ENCODE data around the gene ZBED4. TPM values are rescaled to one million over a fixed set of nuclear protein-coding genes. Genes with fewer than 3 reads are reported as not detected.

The ZBED4 gene
- total RNA-seq, 2 donors from 2014 or later: 18.4 to 20.7 TPM

DNA sequence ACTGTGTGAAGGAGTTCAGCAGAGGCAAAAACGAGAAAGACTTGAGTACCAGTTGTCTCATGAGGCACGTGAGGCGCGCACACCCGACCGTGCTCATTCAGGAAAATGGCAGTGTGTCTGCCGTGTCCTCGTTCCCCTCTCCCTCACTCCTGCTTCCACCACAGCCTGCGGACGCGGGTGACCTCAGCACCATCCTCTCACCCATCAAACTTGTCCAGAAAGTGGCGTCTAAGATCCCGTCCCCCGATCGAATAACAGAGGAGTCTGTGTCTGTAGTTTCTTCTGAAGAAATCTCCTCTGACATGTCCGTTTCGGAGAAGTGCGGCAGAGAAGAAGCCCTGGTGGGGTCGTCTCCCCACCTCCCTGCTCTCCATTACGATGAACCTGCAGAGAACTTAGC is 30.4 kb downstream of the ZBED4 start:
- DNase-seq (ENCODE audit: low spot score in 2 of 2) (no peak), ATAC-seq (no peak)
- Mint-ChIP-seq H3K9me3 (no peaks in the 10 kb centered on the region), H3K36me3 (peaks cover 17 to 41% of the 10 kb centered on the region in 2 donors), H3K27ac (peak overlapping the region in 1 of 2 donors; percentile 32)

DNA sequence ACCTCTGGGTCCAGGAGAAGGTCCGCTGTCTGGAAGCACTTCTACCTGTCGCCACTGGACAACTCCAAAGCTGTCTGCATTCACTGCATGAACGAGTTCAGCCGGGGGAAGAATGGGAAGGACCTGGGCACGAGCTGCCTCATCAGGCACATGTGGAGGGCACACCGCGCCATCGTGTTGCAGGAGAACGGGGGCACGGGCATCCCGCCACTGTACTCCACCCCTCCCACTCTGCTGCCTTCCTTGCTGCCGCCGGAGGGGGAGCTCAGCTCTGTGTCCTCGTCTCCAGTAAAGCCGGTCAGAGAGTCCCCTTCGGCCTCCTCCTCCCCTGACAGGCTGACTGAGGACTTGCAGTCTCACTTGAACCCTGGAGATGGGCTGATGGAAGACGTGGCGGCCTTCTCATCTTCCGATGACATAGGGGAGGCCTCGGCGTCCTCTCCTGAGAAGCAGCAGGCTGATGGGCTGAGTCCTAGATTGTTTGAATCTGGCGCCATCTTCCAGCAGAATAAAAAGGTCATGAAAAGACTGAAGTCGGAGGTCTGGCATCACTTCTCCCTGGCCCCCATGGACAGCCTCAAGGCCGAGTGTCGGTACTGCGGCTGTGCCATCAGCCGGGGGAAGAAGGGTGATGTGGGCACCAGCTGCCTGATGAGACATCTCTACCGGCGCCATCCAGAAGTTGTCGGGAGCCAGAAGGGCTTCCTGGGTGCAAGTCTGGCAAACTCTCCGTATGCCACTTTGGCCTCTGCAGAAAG is 31.0 kb downstream of the ZBED4 start:
- no peak for ATAC-seq
- no peak for DNase-seq (ENCODE audit: low spot score in 2 of 2)
- Mint-ChIP-seq H3K27ac (peak overlapping the region in 1 of 2 donors; percentile 32), H3K36me3 (peaks cover 17 to 47% of the 10 kb centered on the region in 2 donors), H3K9me3 (no peaks in the 10 kb centered on the region)

GRCh38 chr22:49885281-49885680 is 31.6 kb downstream of the ZBED4 start:
- Mint-ChIP-seq H3K9me3 (no peaks in the 10 kb centered on the region), H3K27ac (no peak overlapping the region), H3K36me3 (peaks cover 17 to 49% of the 10 kb centered on the region in 2 donors)
- DNase-seq (ENCODE audit: low spot score in 2 of 2): no peak
- ATAC-seq: no peak

- Mint-ChIP-seq H3K36me3 (peaks cover 17 to 54% of the 10 kb centered on the region in 2 donors), H3K27ac (no peak overlapping the region), H3K9me3 (no peaks in the 10 kb centered on the region)
- no peak for ATAC-seq
- DNase-seq (ENCODE audit: low spot score in 2 of 2): no peak
These were observed 32.2 kb downstream of the ZBED4 start for GRCh38 chr22:49885881-49886280.

DNA sequence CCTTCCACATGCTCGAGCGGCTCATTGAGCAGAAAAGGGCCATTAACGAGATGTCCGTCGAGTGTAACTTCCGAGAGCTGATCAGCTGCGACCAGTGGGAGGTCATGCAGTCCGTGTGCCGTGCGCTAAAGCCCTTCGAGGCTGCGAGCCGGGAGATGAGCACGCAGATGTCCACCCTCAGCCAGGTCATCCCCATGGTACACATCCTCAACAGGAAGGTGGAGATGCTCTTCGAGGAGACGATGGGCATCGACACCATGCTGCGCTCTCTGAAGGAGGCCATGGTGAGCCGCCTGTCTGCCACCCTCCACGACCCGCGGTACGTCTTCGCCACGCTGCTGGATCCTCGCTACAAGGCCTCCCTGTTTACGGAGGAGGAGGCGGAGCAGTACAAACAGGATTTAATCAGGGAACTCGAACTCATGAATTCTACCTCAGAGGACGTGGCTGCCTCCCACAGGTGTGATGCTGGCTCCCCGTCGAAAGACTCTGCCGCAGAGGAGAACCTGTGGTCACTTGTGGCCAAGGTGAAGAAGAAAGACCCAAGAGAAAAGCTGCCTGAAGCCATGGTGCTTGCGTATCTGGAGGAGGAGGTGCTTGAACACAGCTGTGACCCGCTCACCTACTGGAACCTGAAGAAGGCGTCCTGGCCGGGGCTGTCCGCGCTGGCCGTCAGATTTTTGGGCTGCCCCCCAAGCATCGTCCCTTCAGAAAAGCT is 32.9 kb downstream of the ZBED4 start:
- DNase-seq (ENCODE audit: low spot score in 2 of 2): no peak
- Mint-ChIP-seq H3K9me3 (peaks cover 0 to 4% of the 10 kb centered on the region in 2 donors), H3K36me3 (peaks cover 21 to 60% of the 10 kb centered on the region in 2 donors), H3K27ac (no peak overlapping the region)
- ATAC-seq: no peak

- DNase-seq (ENCODE audit: low spot score in 2 of 2) (no peak), ATAC-seq (no peak)
- Mint-ChIP-seq H3K9me3 (peaks cover 0 to 6% of the 10 kb centered on the region in 2 donors), H3K36me3 (peaks cover 23 to 63% of the 10 kb centered on the region in 2 donors), H3K27ac (no peak overlapping the region)
These were observed 33.4 kb downstream of the ZBED4 start for GRCh38 chr22:49887064-49887451.

DNA sequence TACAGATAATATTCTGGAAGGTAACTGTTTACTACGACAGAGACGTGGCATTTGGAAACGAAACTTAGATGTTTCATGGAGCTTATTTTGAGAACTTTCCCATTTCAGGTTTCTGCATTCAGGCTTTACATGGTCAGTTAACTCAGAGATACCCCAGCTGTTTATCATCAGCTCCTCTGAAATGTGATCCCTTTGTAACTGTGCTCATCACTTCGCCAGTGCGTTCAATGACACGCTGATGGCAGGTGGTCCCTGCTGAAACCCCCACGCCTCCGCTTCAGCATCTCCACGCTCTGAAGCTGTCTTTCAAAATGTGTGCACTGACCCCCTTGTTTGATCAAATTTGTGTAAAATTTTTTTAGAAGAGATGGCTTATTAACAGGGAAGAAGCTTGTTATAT is 34.1 kb downstream of the ZBED4 start:
- no peak for ATAC-seq
- peaks cover 0 to 6% of the 10 kb centered on the region in 2 donors for H3K9me3 Mint-ChIP-seq
- no peak for DNase-seq (ENCODE audit: low spot score in 2 of 2)
- H3K36me3 Mint-ChIP-seq: peaks cover 24 to 64% of the 10 kb centered on the region in 2 donors
- H3K27ac Mint-ChIP-seq: no peak overlapping the region

DNA sequence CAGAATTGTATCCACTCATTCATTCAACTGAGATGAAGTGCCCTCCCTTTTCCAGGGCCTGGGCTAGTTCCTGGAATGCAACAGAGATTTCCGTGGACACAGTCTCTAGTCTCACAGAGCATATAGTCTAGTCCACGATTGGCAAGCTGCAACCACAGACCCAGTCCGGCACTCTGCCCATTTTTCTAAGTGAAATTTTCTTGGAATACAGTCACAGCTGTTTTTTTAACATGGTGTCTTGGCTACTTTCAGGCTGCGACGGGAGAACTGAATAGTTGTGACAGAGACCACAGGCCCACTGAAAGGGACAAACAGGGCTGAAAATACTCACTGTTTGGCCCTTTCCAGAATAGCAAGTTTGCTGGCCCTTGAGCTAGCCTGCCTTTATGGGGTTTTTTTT is 35.4 kb downstream of the ZBED4 start:
- ATAC-seq (no peak), DNase-seq (ENCODE audit: low spot score in 2 of 2) (no peak)
- no peak overlapping the region for H3K27ac Mint-ChIP-seq
- peaks cover 0 to 6% of the 10 kb centered on the region in 2 donors for H3K9me3 Mint-ChIP-seq
- peaks cover 29 to 68% of the 10 kb centered on the region in 2 donors for H3K36me3 Mint-ChIP-seq

- ATAC-seq (no peak), DNase-seq (ENCODE audit: low spot score in 2 of 2) (no peak)
- Mint-ChIP-seq H3K36me3 (peaks cover 12 to 65% of the 10 kb centered on the region in 2 donors), H3K27ac (no peak overlapping the region), H3K9me3 (peaks cover 0 to 6% of the 10 kb centered on the region in 2 donors)
These were observed 38.7 kb downstream of the ZBED4 start for GRCh38 chr22:49892226-49892899.

DNA sequence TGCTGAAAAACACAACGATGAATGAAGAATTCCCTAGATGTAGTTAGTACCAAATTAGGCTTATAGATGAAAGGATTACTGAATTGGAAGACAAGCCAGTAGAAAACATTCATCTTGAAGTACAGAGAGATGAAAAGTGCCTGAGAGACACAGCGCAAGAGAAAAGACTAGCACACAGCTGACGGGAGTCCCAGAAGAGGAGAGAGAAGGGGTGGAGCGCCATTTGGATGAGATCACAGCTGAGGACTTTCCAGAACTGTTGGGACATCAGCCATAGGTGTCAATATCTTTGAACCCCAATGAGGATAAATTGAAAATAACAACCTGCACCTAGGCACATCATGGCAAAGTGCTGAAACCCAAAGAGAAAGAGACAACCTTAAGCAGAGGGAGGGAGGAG is 39.4 kb downstream of the ZBED4 start:
- ATAC-seq: no peak
- H3K27ac Mint-ChIP-seq: peak overlapping the region in 1 of 2 donors; percentile 32
- peaks cover 12 to 60% of the 10 kb centered on the region in 2 donors for H3K36me3 Mint-ChIP-seq
- no peak for DNase-seq (ENCODE audit: low spot score in 2 of 2)
- peaks cover 0 to 6% of the 10 kb centered on the region in 2 donors for H3K9me3 Mint-ChIP-seq

- H3K36me3 Mint-ChIP-seq: peaks cover 12 to 46% of the 10 kb centered on the region in 2 donors
- peak overlapping the region in 1 of 2 donors; percentile 86 for H3K27ac Mint-ChIP-seq
- peaks cover 0 to 6% of the 10 kb centered on the region in 2 donors for H3K9me3 Mint-ChIP-seq
- ATAC-seq: no peak
- no peak for DNase-seq (ENCODE audit: low spot score in 2 of 2)
These were observed 40.8 kb downstream of the ZBED4 start for GRCh38 chr22:49894322-49895054.

DNA sequence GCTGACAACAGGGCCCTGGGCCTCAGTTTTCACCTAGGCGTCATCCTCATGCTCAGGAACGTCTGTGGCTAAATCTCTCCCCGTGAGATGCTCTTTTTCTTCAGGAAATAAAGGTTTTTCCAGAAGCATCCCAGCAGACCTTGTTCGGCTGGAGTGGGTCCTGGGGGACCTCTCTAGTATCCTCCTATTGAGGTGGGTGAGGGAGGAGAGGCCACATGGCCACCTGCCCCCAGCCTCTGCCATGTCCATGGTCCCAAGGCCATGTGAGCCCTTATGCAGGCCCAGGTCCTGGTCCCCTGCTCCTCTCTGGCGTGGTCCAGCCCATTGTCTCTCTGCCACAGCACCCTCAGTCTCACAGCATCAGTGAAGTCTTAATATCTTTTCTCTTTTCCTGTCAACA is 42.6 kb downstream of the ZBED4 start:
- peak in 1 of 2 donors; percentile 40 for DNase-seq (ENCODE audit: low spot score in 2 of 2)
- H3K9me3 Mint-ChIP-seq: peaks cover 4 to 10% of the 10 kb centered on the region in 2 donors
- ATAC-seq: no peak
- peaks cover 18 to 35% of the 10 kb centered on the region in 2 donors for H3K36me3 Mint-ChIP-seq
- H3K27ac Mint-ChIP-seq: peak overlapping the region in 1 of 2 donors; percentile 52

- peaks cover 10 to 12% of the 10 kb centered on the region in 2 donors for H3K9me3 Mint-ChIP-seq
- no peak for ATAC-seq
- peak overlapping the region in 1 of 2 donors; percentile 86 for H3K27ac Mint-ChIP-seq
- H3K36me3 Mint-ChIP-seq: peaks cover 22 to 38% of the 10 kb centered on the region in 2 donors
- no peak for DNase-seq (ENCODE audit: low spot score in 2 of 2)
These were observed 43.5 kb downstream of the ZBED4 start for GRCh38 chr22:49897015-49897684.

DNA sequence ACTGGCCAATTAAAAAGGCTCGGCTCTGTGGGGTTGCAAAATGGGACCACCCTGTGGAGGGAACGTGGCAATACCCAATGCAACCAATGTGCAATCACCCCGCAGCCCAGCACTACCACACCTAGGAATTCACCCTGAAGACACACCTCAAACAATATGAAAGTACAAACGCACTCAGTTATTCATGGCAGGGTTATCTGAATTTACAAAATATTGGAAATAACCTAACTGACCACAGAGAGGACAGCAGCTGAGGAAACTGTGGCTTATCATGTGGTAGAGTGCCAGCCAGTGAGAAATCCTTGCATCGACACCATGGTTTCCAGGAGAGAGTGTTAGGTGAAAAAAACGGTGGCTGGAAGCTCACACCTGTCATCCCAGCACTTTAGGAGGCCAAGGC is 45.9 kb downstream of the ZBED4 start:
- ATAC-seq (no peak), DNase-seq (ENCODE audit: low spot score in 2 of 2) (peak in 1 of 2 donors; percentile 31)
- Mint-ChIP-seq H3K9me3 (peaks cover 10 to 12% of the 10 kb centered on the region in 2 donors), H3K27ac (peak overlapping the region in 1 of 2 donors; percentile 36), H3K36me3 (peaks cover 16 to 23% of the 10 kb centered on the region in 2 donors)

- ATAC-seq (peak in 1 of 2 donors; percentile 20), DNase-seq (ENCODE audit: low spot score in 2 of 2) (peak in 1 of 2 donors; percentile 48)
- Mint-ChIP-seq H3K9me3 (peaks cover 10 to 12% of the 10 kb centered on the region in 2 donors), H3K36me3 (peaks cover 16 to 20% of the 10 kb centered on the region in 2 donors), H3K27ac (no peak overlapping the region)
These were observed 47.0 kb downstream of the ZBED4 start for GRCh38 chr22:49900441-49901230.

All from activated naive CD4-positive, alpha-beta T cell treated with anti-CD3 and anti-CD28 coated beads, Interleukin-2, amount 50 U/mL, for 72 hours (primary cell).